ENCODE data around the gene GALR2.

GRCh38 chr17:76027159-76027839 is 47.3 kb upstream of the GALR2 start, which contains the start of gene EVPL:
- TF ChIP-seq GATA2 (IDR thresholded peaks at IDR 0.05; ENCODE audit: low read depth, low read length) = no peak
- no peak for TF ChIP-seq GATA3 (IDR thresholded peaks at IDR 0.05; ENCODE audit: low read depth, low read length)

Measured in SH-SY5Y (cell line).